K562 (cell line): ENCODE data around the gene LTBP1. TPM values are rescaled to one million over a fixed set of nuclear protein-coding genes. Genes with fewer than 3 reads are reported as not detected.

Experiments
- ARID2 ChIP-seq: fragments of 450-650 bp; IDR thresholded peaks from 2 replicates; pipeline ENCODE4 v1.6.1; 2017; ENCODE audit warnings: antibody characterized with exemption, mild to moderate bottlenecking
- BCL6 ChIP-seq: fragments of 250-450 bp; sonication (Bioruptor Pico); IDR thresholded peaks from 2 replicates; pipeline ENCODE4 v1.4.0; 2020
- E2F6 ChIP-seq, 2 experiments: IDR thresholded peaks; 2 replicates each; pipeline ENCODE4 v1.6.1; 2011; ENCODE audit warnings: borderline replicate concordance in 1 of 2, control low read depth in 1 of 2, low read depth in 1 of 2, low read length in 1 of 2, mild to moderate bottlenecking in 1 of 2, mixed read lengths in 1 of 2, moderate library complexity in 1 of 2; ENCODE audit not compliant: insufficient read depth in 1 of 2, insufficient read length in 1 of 2, poor library complexity in 1 of 2, severe bottlenecking in 1 of 2; ENCODE audit errors: extremely low read depth in 1 of 2
- E4F1 ChIP-seq: fragments of 250-450 bp; sonication (Bioruptor Pico); IDR thresholded peaks from 2 replicates; pipeline ENCODE4 v1.5.0; 2021; ENCODE audit warnings: mild to moderate bottlenecking, borderline replicate concordance
- MBD1 ChIP-seq: fragments of 250-450 bp; sonication (Bioruptor Pico); IDR thresholded peaks from 2 replicates; pipeline ENCODE4 v1.8.0; 2022; ENCODE audit warnings: inconsistent platforms
- NCOA4 ChIP-seq: fragments of 450-650 bp; IDR thresholded peaks from 2 replicates; pipeline ENCODE4 v1.6.1; 2018; ENCODE audit warnings: mild to moderate bottlenecking; ENCODE audit not compliant: partially characterized antibody
- RB1 ChIP-seq: fragments of 450-650 bp; IDR thresholded peaks from 2 replicates; pipeline ENCODE4 v1.6.1; 2017; ENCODE audit warnings: low read depth, mild to moderate bottlenecking
- SETDB1 ChIP-seq: IDR thresholded peaks from one replicate; pipeline ENCODE4 v1.6.1; 2012; ENCODE audit warnings: low read length, control low read depth, inconsistent platforms
- SMC3 ChIP-seq: conservative IDR thresholded peaks from 2 replicates; pipeline ENCODE4 v1.6.1; 2011; ENCODE audit warnings: low read depth, low read length, improper control_type of control experiment; ENCODE audit not compliant: insufficient read depth
- TCF15 ChIP-seq: fragments of 250-450 bp; sonication (Bioruptor Pico); IDR thresholded peaks from 2 replicates; pipeline ENCODE4 v1.8.0; 2022; ENCODE audit warnings: moderate library complexity, mild to moderate bottlenecking, inconsistent platforms
- TSHZ1 ChIP-seq: fragments of 250-450 bp; sonication (Bioruptor Pico); IDR thresholded peaks from 2 replicates; pipeline ENCODE4 v1.4.0; 2020; ENCODE audit warnings: mild to moderate bottlenecking, moderate library complexity
- ZNF384 ChIP-seq: IDR thresholded peaks from 2 replicates; pipeline ENCODE4 v1.6.1; 2012; ENCODE audit warnings: low read depth, low read length, improper control_type of control experiment
- ZNF511 ChIP-seq: sonication (generic); formaldehyde crosslinking; IDR thresholded peaks from 2 replicates; pipeline ENCODE4 v1.8.0; 2022; ENCODE audit warnings: mild to moderate bottlenecking, missing genetic modification reagents
- ZNF512 ChIP-seq: IDR thresholded peaks from 2 replicates; pipeline ENCODE4 v1.6.1; 2016; ENCODE audit warnings: missing genetic modification characterization, missing compliant biosample characterization
- polyA plus RNA-seq, 8 experiments: library from polyadenylated mRNA; depleted of rRNA in 4 of 8; stranded (reverse) in 5 of 8; unstranded in 3 of 8; fragments of >200 nt; fragmentation: Nextera tagmentation in 2 of 8; fragmentation: Illumina TruSeq in 1 of 8; extraction: Ambion mirVana in 2 of 8; extraction: Trizol in 1 of 8; gene quantifications; 2 replicates each; pipeline versions ENCODE4 v1.2.1 to v1.2.3, GENCODE V29; 2011 to 2014; ENCODE audit warnings: inconsistent platforms in 1 of 8, missing spikeins in 1 of 8
- total RNA-seq, 7 experiments: library from RNA; depleted of rRNA in 6 of 7; stranded (reverse); fragments of >200 nt in 6 of 7; fragmentation: Illumina TruSeq in 2 of 7; extraction: Trizol in 2 of 7; gene quantifications; 2 replicates each; pipeline versions ENCODE4 v1.2.1 to v1.2.3, GENCODE V29; 2011 to 2021; ENCODE audit warnings: low replicate concordance in 1 of 7

The LTBP1 gene
- total and polyA plus RNA-seq, 9 of the 15 experiments (the other 6 are each of a cell fraction or from before 2014, with no cell fraction given), result 3.6 to 16.4 (median 8.5) TPM

- TF ChIP-seq E4F1 (CRISPR knock-in tag), result no peak
- TF ChIP-seq ZNF511 (CRISPR knock-in tag), result no peak
- no peak for TF ChIP-seq TSHZ1 (CRISPR knock-in tag)
- TF ChIP-seq SMC3, result peak; percentile 36; the same call in 1 of the 2 replicates
- no peak for TF ChIP-seq MBD1 (CRISPR knock-in tag)
- no peak for TF ChIP-seq NCOA4
- TF ChIP-seq BCL6 (CRISPR knock-in tag), result no peak
- TF ChIP-seq ARID2, result peak; percentile 66
- TF ChIP-seq TCF15, result no peak
- TF ChIP-seq SETDB1, result no peak
- TF ChIP-seq ZNF512, result no peak
- TF ChIP-seq ZNF384, result peak; percentile 71; the same call in 1 of the 2 replicates
- no peak for TF ChIP-seq RB1
- no peak for TF ChIP-seq E2F6 (IDR thresholded peaks at IDR 0.05; ENCODE audit: borderline replicate concordance in 1 of 2, extremely low read depth in 1 of 2, insufficient read depth in 1 of 2, insufficient read length in 1 of 2, low read depth in 1 of 2, low read length in 1 of 2, poor library complexity in 1 of 2, severe bottlenecking in 1 of 2)
Observed at GRCh38 chr2:33033606-33034081, 86.9 kb downstream of the LTBP1 start (continued).
